Middle frontal gyrus (tissue), 1 donor: ENCODE data around the gene ZNF160.

Experiments used
- DNase-seq: peaks from one replicate; pipeline ENCODE4 v3.0.0-alpha.2; 2015; ENCODE audit warnings: low spot score; ENCODE audit errors: extremely low spot score

The ZNF160 gene

DNA sequence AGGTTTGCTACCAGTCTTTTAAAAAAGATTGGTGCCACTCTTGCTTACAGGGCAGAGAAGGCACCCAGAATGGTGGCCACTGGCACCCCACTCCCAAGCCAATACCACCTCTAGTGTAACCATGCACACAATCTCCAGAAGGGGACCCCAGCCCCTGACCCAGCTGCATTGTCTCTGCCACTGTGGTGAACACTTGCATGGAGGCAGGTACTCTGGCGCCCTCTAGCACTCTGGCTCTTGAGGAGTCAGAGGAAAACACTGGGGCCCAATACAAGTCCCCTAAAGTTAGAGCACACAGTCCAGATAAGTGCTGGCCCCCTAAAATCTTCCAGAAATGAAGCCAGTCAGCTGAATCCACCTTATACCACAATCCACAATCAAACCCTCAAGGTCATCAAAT, 83.5 kb downstream of the ZNF160 start:
- DNase-seq, result no peak
